ENCODE measurements around the gene CSNK1E.

DNA sequence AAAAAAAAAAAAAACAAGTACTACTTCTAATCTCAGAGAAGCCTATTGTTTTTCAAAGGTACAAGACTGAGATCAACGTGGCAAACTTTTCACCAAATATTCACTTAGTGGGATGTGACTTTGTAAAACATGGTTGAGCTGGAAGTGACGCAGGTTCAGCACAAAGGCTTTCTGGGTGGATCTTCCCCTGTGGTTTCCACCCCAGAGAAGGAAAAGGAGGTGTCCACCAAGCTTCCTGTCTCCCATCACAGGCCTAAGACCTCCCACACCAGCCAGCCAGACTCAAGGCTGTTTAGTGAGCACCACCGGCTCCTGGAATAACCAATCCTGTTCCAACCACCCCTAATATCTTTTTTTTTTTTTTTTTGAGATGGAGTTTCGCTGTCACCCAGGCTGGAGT is 50.1 kb downstream of the CSNK1E start:
- TF ChIP-seq, protein P1, sequence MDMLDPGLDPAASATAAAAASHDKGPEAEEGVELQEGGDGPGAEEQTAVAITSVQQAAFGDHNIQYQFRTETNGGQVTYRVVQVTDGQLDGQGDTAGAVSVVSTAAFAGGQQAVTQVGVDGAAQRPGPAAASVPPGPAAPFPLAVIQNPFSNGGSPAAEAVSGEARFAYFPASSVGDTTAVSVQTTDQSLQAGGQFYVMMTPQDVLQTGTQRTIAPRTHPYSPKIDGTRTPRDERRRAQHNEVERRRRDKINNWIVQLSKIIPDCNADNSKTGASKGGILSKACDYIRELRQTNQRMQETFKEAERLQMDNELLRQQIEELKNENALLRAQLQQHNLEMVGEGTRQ (IDR thresholded peaks at IDR 0.05; ENCODE audit: low read depth, low read length): no peak
- TF ChIP-seq, protein P2, sequence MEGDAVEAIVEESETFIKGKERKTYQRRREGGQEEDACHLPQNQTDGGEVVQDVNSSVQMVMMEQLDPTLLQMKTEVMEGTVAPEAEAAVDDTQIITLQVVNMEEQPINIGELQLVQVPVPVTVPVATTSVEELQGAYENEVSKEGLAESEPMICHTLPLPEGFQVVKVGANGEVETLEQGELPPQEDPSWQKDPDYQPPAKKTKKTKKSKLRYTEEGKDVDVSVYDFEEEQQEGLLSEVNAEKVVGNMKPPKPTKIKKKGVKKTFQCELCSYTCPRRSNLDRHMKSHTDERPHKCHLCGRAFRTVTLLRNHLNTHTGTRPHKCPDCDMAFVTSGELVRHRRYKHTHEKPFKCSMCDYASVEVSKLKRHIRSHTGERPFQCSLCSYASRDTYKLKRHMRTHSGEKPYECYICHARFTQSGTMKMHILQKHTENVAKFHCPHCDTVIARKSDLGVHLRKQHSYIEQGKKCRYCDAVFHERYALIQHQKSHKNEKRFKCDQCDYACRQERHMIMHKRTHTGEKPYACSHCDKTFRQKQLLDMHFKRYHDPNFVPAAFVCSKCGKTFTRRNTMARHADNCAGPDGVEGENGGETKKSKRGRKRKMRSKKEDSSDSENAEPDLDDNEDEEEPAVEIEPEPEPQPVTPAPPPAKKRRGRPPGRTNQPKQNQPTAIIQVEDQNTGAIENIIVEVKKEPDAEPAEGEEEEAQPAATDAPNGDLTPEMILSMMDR (conservative IDR thresholded peaks at IDR 0.05; ENCODE audit: low read depth, low read length): no peak
- TF ChIP-seq SMC3 (IDR thresholded peaks at IDR 0.05; ENCODE audit: low read depth, low read length) (no peak), BHLHE40 (IDR thresholded peaks at IDR 0.05; ENCODE audit: low read depth, low read length) (no peak), POLR2A (IDR thresholded peaks at IDR 0.05; ENCODE audit: low read depth, low read length) (no peak), MAFK (IDR thresholded peaks at IDR 0.05; ENCODE audit: low read depth, low read length) (no peak), MAZ (IDR thresholded peaks at IDR 0.05; ENCODE audit: borderline replicate concordance, low read depth, low read length) (no peak), RFX5 (IDR thresholded peaks at IDR 0.05; ENCODE audit: low read depth, low read length) (no peak)
- TF ChIP-seq, protein P3, sequence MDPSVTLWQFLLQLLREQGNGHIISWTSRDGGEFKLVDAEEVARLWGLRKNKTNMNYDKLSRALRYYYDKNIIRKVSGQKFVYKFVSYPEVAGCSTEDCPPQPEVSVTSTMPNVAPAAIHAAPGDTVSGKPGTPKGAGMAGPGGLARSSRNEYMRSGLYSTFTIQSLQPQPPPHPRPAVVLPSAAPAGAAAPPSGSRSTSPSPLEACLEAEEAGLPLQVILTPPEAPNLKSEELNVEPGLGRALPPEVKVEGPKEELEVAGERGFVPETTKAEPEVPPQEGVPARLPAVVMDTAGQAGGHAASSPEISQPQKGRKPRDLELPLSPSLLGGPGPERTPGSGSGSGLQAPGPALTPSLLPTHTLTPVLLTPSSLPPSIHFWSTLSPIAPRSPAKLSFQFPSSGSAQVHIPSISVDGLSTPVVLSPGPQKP (IDR thresholded peaks at IDR 0.05; ENCODE audit: borderline replicate concordance, low read depth, low read length): no peak

All from IMR-90 (cell line).